BJ (cell line): ENCODE measurements around the gene CYP1A2. TPM values are rescaled to one million over a fixed set of nuclear protein-coding genes. Genes with fewer than 3 reads are reported as not detected.

Source experiments
- CTCF ChIA-PET: fragments of 350-600 bp; formaldehyde crosslinking; extraction: SDS; loops from one replicate; lab custom pipeline; 2021; ENCODE audit warnings: antibody characterized with exemption, inconsistent platforms; lab: Yijun Ruan, JAX
- POLR2A ChIA-PET: fragments of 300-600 bp; sonication (Branson Sonifier 250); formaldehyde crosslinking; extraction: SDS; loops from one replicate; lab custom pipeline; 2021; ENCODE audit warnings: antibody characterized with exemption; lab: Charles Lee
- DNase-seq: peaks from one replicate; pipeline ENCODE4 v3.0.0-alpha.2; 2011; ENCODE audit warnings: low read depth
- H3K27me3 ChIP-seq: 2 replicates; pipeline ENCODE4 v1.6.0; 2011; ENCODE audit warnings: low read length; ENCODE audit not compliant: control insufficient read depth, insufficient read depth
- H3K36me3 ChIP-seq: 2 replicates; pipeline ENCODE4 v1.5.1; 2011; ENCODE audit warnings: low read length; ENCODE audit not compliant: control insufficient read depth, insufficient read depth
- H3K4me3 ChIP-seq: 2 replicates; pipeline ENCODE4 v1.5.1; 2011; ENCODE audit warnings: low read depth, mild to moderate bottlenecking, control low read depth, low read length
- polyA plus RNA-seq: library from polyadenylated mRNA; depleted of rRNA; stranded (reverse); fragments of >200 nt; gene quantifications from 2 replicates; pipeline ENCODE4 v1.2.3, GENCODE V29; 2011; rRNA removed
- small RNA-seq: library from RNA; depleted of rRNA; stranded (forward); fragments of <200 nt; gene quantifications from one replicate; pipeline ENCODE3, GENCODE V24; 2012; ENCODE audit warnings: low replicate concordance, low read depth; ENCODE audit not compliant: insufficient read length
- TF ChIP-seq, protein P1 (sequence below): IDR thresholded peaks from 2 replicates; pipeline ENCODE4 v1.5.1; 2011; ENCODE audit warnings: low read depth, mild to moderate bottlenecking, control low read depth, inconsistent platforms, low read length, moderate library complexity; ENCODE audit not compliant: insufficient read depth

CYP1A2 gene
- polyA plus RNA-seq, 1 experiment: not detected

DNA sequence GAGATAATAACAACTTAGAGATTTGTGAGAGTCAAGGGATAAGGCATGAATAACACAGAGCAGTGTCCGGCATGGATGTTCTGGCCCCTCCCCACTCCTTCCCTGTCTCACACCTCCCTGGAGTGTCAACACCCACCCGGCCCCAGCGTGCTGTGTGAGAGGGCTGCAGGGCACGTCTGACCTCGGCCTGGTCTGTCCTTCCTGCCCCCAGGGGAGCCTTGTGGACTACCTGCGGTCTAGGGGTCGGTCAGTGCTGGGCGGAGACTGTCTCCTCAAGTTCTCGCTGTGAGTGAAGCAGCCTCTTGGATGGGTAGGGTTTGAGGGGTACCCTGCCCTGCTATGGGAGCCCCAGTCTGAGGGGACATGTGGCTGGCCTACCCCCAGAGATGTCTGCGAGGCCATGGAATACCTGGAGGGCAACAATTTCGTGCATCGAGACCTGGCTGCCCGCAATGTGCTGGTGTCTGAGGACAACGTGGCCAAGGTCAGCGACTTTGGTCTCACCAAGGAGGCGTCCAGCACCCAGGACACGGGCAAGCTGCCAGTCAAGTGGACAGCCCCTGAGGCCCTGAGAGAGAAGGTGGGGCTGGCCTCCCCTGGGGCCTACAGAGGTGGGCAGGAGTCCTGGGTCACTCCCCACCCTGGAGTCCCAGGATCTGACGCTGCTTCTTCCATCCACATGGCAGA is 52.8 kb downstream of the CYP1A2 start:
- ChIA-PET CTCF (interaction anchor here (0.9 to 3.7 kb wide), 6 partner anchors 8 to 160 kb away, joined by 3 to 31 read pairs (median 20); partner anchors contain the start of gene CSK), POLR2A (interaction anchor here (0.5 kb wide), 1 partner anchor 100 kb away, joined by 5 read pairs; no protein-coding TSS in a partner anchor)
- Histone ChIP-seq H3K4me3 (no peak overlapping the region), H3K27me3 (no peaks in the 10 kb centered on the region), H3K36me3 (peaks cover 30% of the 10 kb centered on the region)
- no peak for DNase-seq
- TF ChIP-seq, protein P1, sequence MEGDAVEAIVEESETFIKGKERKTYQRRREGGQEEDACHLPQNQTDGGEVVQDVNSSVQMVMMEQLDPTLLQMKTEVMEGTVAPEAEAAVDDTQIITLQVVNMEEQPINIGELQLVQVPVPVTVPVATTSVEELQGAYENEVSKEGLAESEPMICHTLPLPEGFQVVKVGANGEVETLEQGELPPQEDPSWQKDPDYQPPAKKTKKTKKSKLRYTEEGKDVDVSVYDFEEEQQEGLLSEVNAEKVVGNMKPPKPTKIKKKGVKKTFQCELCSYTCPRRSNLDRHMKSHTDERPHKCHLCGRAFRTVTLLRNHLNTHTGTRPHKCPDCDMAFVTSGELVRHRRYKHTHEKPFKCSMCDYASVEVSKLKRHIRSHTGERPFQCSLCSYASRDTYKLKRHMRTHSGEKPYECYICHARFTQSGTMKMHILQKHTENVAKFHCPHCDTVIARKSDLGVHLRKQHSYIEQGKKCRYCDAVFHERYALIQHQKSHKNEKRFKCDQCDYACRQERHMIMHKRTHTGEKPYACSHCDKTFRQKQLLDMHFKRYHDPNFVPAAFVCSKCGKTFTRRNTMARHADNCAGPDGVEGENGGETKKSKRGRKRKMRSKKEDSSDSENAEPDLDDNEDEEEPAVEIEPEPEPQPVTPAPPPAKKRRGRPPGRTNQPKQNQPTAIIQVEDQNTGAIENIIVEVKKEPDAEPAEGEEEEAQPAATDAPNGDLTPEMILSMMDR: no peak

DNA sequence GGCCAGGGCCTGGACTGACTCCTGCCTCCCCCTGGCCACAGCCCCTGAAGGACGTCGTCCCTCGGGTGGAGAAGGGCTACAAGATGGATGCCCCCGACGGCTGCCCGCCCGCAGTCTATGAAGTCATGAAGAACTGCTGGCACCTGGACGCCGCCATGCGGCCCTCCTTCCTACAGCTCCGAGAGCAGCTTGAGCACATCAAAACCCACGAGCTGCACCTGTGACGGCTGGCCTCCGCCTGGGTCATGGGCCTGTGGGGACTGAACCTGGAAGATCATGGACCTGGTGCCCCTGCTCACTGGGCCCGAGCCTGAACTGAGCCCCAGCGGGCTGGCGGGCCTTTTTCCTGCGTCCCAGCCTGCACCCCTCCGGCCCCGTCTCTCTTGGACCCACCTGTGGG is 53.6 kb downstream of the CYP1A2 start:
- ChIA-PET CTCF (interaction anchor here (3.7 kb wide), 1 partner anchor 32 kb away, joined by 31 read pairs; no protein-coding TSS in a partner anchor), POLR2A (no interaction called here)
- Histone ChIP-seq H3K27me3 (no peaks in the 10 kb centered on the region), H3K4me3 (no peak overlapping the region), H3K36me3 (peaks cover 30% of the 10 kb centered on the region)
- DNase-seq: no peak
- TF ChIP-seq, protein P1: no peak

DNA sequence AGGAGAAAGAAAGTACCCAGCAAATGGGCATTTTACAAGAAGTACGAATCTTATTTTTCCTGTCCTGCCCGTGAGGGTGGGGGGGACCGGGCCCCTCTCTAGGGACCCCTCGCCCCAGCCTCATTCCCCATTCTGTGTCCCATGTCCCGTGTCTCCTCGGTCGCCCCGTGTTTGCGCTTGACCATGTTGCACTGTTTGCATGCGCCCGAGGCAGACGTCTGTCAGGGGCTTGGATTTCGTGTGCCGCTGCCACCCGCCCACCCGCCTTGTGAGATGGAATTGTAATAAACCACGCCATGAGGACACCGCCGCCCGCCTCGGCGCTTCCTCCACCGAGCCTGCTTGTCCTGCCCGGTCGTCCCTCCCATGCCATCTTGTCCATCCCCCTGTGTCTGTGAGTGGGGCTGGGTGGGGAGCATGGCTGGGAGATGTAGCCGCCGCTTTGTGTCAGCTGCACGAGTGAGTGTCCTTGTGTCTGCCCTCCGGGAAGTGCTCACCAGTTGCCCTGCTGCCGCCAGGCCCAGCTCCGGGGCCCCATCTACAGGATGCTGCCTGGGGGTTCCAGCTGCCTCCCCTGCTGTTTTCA is 54.3 kb downstream of the CYP1A2 start:
- Histone ChIP-seq H3K4me3 (no peak overlapping the region), H3K27me3 (no peaks in the 10 kb centered on the region), H3K36me3 (peaks cover 30% of the 10 kb centered on the region)
- POLR2A ChIA-PET: no interaction called here
- CTCF ChIA-PET: no interaction called here
- TF ChIP-seq, protein P1: no peak
- DNase-seq: no peak

DNA sequence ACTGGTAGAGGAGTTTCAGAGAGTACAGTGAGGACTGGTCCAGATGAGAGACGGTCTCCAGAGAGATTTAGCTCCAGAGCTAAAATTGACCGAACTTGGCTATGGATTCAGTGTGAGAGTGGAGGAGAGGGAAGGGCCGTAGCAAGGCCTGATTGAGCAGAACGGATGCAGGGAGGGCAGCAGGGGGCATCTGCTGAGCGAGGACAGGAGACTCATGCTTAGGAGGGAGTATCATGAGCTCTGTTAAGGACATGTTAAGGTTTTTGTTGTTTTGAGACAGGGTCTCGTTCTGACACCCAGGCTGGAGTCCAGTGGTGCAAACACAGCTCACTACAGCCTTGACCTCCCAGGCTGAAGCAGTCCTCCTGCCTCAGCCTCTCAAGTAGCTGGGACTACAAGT is 56.3 kb downstream of the CYP1A2 start:
- TF ChIP-seq, protein P1: no peak
- Histone ChIP-seq H3K27me3 (no peaks in the 10 kb centered on the region), H3K36me3 (peaks cover 24% of the 10 kb centered on the region), H3K4me3 (no peak overlapping the region)
- POLR2A ChIA-PET: no interaction called here
- CTCF ChIA-PET: interaction anchor here (1.0 to 1.9 kb wide), 7 partner anchors 10 to 97 kb away, joined by 3 to 7 read pairs (median 4); no protein-coding TSS in a partner anchor
- no peak for DNase-seq

Small RNA genes within 50 kb of the gene (small RNA-seq; reads per million reads assigned to genes)
- gene MIR4513: not detected

Other genes starting within 250 kb of the CYP1A2 start
- gene ARID3B, start 207.6 kb upstream of the CYP1A2 start, polyA plus RNA-seq: 1.2 and 1.5 TPM in 2 replicates
- 45.2 and 58.3 TPM in 2 replicates for gene CLK3, start 133.0 kb upstream of the CYP1A2 start, polyA plus RNA-seq
- 37.2 and 44.2 TPM in 2 replicates for gene EDC3, start 52.8 kb upstream of the CYP1A2 start, polyA plus RNA-seq
- 0.10 TPM in 1 of 2 replicates, not detected in the other for gene CYP1A1, start 23.3 kb upstream of the CYP1A2 start, polyA plus RNA-seq
- gene CSK, start 33.2 kb downstream of the CYP1A2 start, polyA plus RNA-seq: 15.1 and 25.3 TPM in 2 replicates
- not detected in 2 replicates for gene LMAN1L, start 64.0 kb downstream of the CYP1A2 start, polyA plus RNA-seq
- gene CPLX3, start 77.8 kb downstream of the CYP1A2 start, polyA plus RNA-seq: not detected in 2 replicates
- 18.4 and 20.1 TPM in 2 replicates for gene ULK3, start 94.3 kb downstream of the CYP1A2 start, polyA plus RNA-seq
- 144 and 192 TPM in 2 replicates for gene SCAMP2, start 124.5 kb downstream of the CYP1A2 start, polyA plus RNA-seq
- 73.9 and 105 TPM in 2 replicates for gene MPI, start 141.2 kb downstream of the CYP1A2 start, polyA plus RNA-seq
- gene FAM219B, start 158.0 kb downstream of the CYP1A2 start, polyA plus RNA-seq: 54.7 and 66.7 TPM in 2 replicates
- gene COX5A, start 189.2 kb downstream of the CYP1A2 start, polyA plus RNA-seq: 64.6 and 106 TPM in 2 replicates
- gene RPP25, start 207.9 kb downstream of the CYP1A2 start, polyA plus RNA-seq: 0.92 and 1.3 TPM in 2 replicates
- gene SCAMP5, start 246.7 kb downstream of the CYP1A2 start, polyA plus RNA-seq: 2.9 and 3.6 TPM in 2 replicates